ENCODE measurements around the gene MMAB. TPM values are rescaled to one million over a fixed set of nuclear protein-coding genes. Genes with fewer than 3 reads are reported as not detected.

The MMAB gene
- total and polyA plus RNA-seq, 5 donors, result 37.0 to 50.7 (median 43.4) TPM

DNA sequence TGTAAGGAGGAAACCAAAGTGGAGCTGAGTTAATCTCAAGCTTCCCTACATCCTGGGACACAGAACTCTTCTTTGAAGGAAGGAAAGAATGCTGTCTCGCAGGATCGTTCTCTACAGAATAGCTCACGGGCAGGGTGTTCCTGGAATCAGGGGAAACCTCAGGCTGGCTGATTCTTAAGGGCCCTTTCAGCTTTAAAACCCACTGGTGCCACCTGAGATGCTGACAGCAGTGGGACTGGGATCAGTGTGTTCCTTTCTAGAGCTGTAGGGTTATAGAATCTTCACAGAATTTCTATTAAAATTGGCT lies 48.1 kb downstream of the MMAB start:
- intact Hi-C loops (cut with DNase I), result loop anchor here in 2 of 4 donors (10.0 kb wide), 1 partner anchor 250 kb away; no protein-coding TSS in a partner anchor
- 87% methylated on average over 3 of the region's 3 CpGs for WGBS

GRCh38 chr12:109524466-109525278 lies 48.6 kb downstream of the MMAB start:
- Histone ChIP-seq H3K27me3 (ENCODE audit: control insufficient read depth, insufficient read depth) (no peaks in the 10 kb centered on the region), H3K27ac (ENCODE audit: low read length) (no peak overlapping the region), H3K4me3 (ENCODE audit: low read length) (no peak overlapping the region), H3K9me3 (ENCODE audit: control insufficient read depth, low read length) (no peaks in the 10 kb centered on the region), H3K4me1 (ENCODE audit: control insufficient read depth, insufficient read depth, low read length) (peaks cover 3% of the 10 kb centered on the region)
- intact Hi-C loops (cut with DNase I), result loop anchor here in 2 of 4 donors (10.0 kb wide), 1 partner anchor 250 kb away; no protein-coding TSS in a partner anchor
- no peak for ATAC-seq
- WGBS, result 93% methylated on average over 26 of the region's 26 CpGs
- DNase-seq, result no peak

More for the DNA sequence above, 48.1 kb downstream of the MMAB start:
- H3K9me3 ChIP-seq (ENCODE audit: control insufficient read depth, low read length), result no peaks in the 10 kb centered on the region
- H3K27ac ChIP-seq (ENCODE audit: low read length), result no peak overlapping the region
- H3K4me3 ChIP-seq (ENCODE audit: low read length), result no peak overlapping the region
- no peaks in the 10 kb centered on the region for H3K27me3 ChIP-seq (ENCODE audit: control insufficient read depth, insufficient read depth)
- H3K4me1 ChIP-seq (ENCODE audit: control insufficient read depth, insufficient read depth, low read length), result no peaks in the 10 kb centered on the region
- ATAC-seq (no peak), DNase-seq (no peak)

DNA sequence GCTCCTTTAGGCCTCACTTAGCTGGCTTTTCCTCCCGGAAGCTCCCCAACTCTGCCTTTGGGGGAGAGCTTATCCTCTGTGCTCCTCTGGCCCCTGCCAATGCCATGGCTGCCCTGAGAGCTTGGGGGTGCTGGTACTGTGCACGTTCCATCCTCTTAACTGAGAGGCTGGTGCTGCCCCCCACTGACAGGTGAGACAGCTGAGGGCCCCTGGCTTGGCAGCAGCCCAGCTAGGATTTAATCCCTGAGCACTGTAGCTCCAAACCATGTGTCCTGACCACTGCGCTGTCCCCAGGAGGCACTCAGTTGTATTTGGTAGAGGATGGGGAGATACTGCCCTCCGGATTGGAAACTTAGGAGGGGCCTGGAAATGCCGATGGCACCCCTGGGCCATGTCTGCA lies 49.8 kb downstream of the MMAB start:
- H3K9me3 ChIP-seq (ENCODE audit: control insufficient read depth, low read length), result no peaks in the 10 kb centered on the region
- H3K27ac ChIP-seq (ENCODE audit: low read length), result no peak overlapping the region
- DNase-seq (no peak), ATAC-seq (no peak)
- no peak overlapping the region for H3K4me3 ChIP-seq (ENCODE audit: low read length)
- intact Hi-C loops (cut with DNase I), result loop anchor here in 2 of 4 donors (10.0 kb wide), 1 partner anchor 251 kb away; no protein-coding TSS in a partner anchor
- no peaks in the 10 kb centered on the region for H3K27me3 ChIP-seq (ENCODE audit: control insufficient read depth, insufficient read depth)
- 81% methylated on average over 5 of the region's 5 CpGs for WGBS
- H3K4me1 ChIP-seq (ENCODE audit: control insufficient read depth, insufficient read depth, low read length), result peaks cover 4% of the 10 kb centered on the region

DNA sequence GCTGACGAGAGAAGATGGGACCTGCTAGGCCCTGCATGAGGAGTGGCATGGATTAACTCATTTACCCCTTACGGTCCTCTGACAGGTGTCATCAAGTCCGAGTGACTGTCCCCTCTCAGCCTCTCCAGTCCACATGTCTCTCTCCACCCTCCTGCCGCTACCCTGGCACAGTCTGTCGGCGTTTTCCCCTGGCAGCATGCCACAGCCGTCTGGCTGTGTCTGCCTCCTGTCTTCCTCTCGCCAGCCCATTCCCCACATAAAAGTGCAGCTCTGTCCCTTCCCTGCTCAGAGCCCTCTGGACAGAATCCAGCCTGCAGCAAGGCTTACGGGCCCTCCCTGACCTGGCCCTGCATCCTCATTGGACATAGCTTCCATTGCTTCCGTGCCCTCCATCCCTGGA lies 50.2 kb downstream of the MMAB start:
- WGBS, result 56% methylated on average over 10 of the region's 10 CpGs
- ATAC-seq (peak; percentile 78 to 92), DNase-seq (peak; percentile 66 to 89 (median 82))
- Histone ChIP-seq H3K9me3 (ENCODE audit: control insufficient read depth, low read length) (no peaks in the 10 kb centered on the region), H3K4me3 (ENCODE audit: low read length) (no peak overlapping the region), H3K27me3 (ENCODE audit: control insufficient read depth, insufficient read depth) (no peaks in the 10 kb centered on the region), H3K4me1 (ENCODE audit: control insufficient read depth, insufficient read depth, low read length) (peaks cover 4% of the 10 kb centered on the region), H3K27ac (ENCODE audit: low read length) (no peak overlapping the region)
- intact Hi-C loops (cut with DNase I), result loop anchor here in 2 of 4 donors (10.0 kb wide), 1 partner anchor 252 kb away; no protein-coding TSS in a partner anchor

DNA sequence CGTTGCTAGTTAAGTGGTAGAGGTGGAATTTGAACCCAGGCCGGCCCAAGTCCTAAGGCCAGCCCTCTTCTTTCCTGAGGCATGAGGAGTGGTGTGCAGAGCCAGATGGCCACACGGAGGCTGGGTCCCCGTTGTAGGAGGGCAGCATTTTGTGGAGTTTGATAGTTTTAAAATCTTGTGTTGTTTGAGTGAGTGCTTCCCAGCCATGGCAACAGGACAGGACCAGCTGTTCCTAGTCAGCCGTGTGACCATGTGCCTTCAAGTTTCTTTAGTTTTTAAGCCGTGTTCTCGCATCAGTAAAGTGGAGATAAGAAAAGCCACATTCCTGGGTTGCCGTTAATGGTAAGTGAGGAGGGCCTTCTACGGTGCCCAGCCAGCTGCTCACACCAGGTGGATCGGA lies 51.5 kb downstream of the MMAB start:
- DNase-seq (no peak), ATAC-seq (no peak)
- intact Hi-C loops (cut with DNase I), result loop anchor here in 2 of 4 donors (10.0 kb wide), 1 partner anchor 253 kb away; no protein-coding TSS in a partner anchor
- 62% methylated on average over 10 of the region's 10 CpGs for WGBS
- H3K27ac ChIP-seq (ENCODE audit: low read length), result no peak overlapping the region
- H3K4me1 ChIP-seq (ENCODE audit: control insufficient read depth, insufficient read depth, low read length), result peaks cover 4% of the 10 kb centered on the region
- no peaks in the 10 kb centered on the region for H3K27me3 ChIP-seq (ENCODE audit: control insufficient read depth, insufficient read depth)
- no peak overlapping the region for H3K4me3 ChIP-seq (ENCODE audit: low read length)
- H3K9me3 ChIP-seq (ENCODE audit: control insufficient read depth, low read length), result no peaks in the 10 kb centered on the region

GRCh38 chr12:109519787-109520186 lies 53.5 kb downstream of the MMAB start:
- Histone ChIP-seq H3K27ac (ENCODE audit: low read length) (peak overlapping the region; percentile 43), H3K27me3 (ENCODE audit: control insufficient read depth, insufficient read depth) (no peaks in the 10 kb centered on the region), H3K4me1 (ENCODE audit: control insufficient read depth, insufficient read depth, low read length) (peaks cover 4% of the 10 kb centered on the region), H3K4me3 (ENCODE audit: low read length) (no peak overlapping the region), H3K9me3 (ENCODE audit: control insufficient read depth, low read length) (no peaks in the 10 kb centered on the region)
- 83% methylated on average over 6 of the region's 6 CpGs for WGBS
- DNase-seq, result no peak
- ATAC-seq, result no peak
- intact Hi-C loops (cut with DNase I), result loop anchor here in 3 of 4 donors (2.0 to 10.0 kb wide), 3 partner anchors 55 to 255 kb away; partner anchors contain the start of genes MMAB (in 1 of the 3) and MVK (in 1 of the 3)

GRCh38 chr12:109518820-109519665 lies 54.3 kb downstream of the MMAB start:
- 41% methylated on average over 11 of the region's 11 CpGs for WGBS
- peak overlapping the region; percentile 87 for H3K27ac ChIP-seq (ENCODE audit: low read length)
- DNase-seq, result peak; percentile 62 to 88 (median 76)
- ATAC-seq, result peak; percentile 64 to 86
- peaks cover 4% of the 10 kb centered on the region for H3K4me1 ChIP-seq (ENCODE audit: control insufficient read depth, insufficient read depth, low read length)
- intact Hi-C loops (cut with DNase I), result loop anchor here in 2 of 4 donors (1.0 to 10.0 kb wide), 3 partner anchors 56 to 256 kb away; partner anchors contain the start of genes MMAB (in 1 of the 2) and MVK (in 1 of the 2)
- H3K9me3 ChIP-seq (ENCODE audit: control insufficient read depth, low read length), result no peaks in the 10 kb centered on the region
- no peak overlapping the region for H3K4me3 ChIP-seq (ENCODE audit: low read length)
- no peaks in the 10 kb centered on the region for H3K27me3 ChIP-seq (ENCODE audit: control insufficient read depth, insufficient read depth)

DNA sequence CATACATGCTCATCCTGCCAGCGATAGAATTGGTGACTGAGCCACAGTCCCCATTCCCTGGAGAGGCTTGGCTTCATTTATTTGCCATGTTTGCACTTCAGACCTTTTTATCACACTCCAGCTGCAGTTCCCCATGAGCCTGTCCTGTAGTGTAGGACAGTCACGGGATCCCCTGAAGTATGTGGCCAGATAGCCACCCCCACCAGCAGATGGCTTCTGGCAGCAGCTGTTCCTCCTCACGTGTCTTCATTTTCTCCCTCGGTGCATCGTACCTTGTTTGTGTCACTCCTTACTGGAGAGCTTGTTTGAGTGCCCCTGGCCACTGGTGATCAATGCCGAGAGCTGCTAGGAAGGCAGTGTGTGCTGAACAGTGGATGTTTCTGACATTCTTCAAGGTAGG lies 55.7 kb downstream of the MMAB start:
- Histone ChIP-seq H3K4me3 (ENCODE audit: low read length) (no peak overlapping the region), H3K27ac (ENCODE audit: low read length) (peak overlapping the region; percentile 13), H3K4me1 (ENCODE audit: control insufficient read depth, insufficient read depth, low read length) (peaks cover 4% of the 10 kb centered on the region), H3K27me3 (ENCODE audit: control insufficient read depth, insufficient read depth) (no peaks in the 10 kb centered on the region), H3K9me3 (ENCODE audit: control insufficient read depth, low read length) (no peaks in the 10 kb centered on the region)
- peak; percentile 12 to 30 for ATAC-seq
- 55% methylated on average over 6 of the region's 6 CpGs for WGBS
- intact Hi-C loops (cut with DNase I), result loop anchor here in 2 of 4 donors (1.0 to 10.0 kb wide), 3 partner anchors 57 to 258 kb away; partner anchors contain the start of genes MMAB (in 1 of the 2) and MVK (in 1 of the 2)
- no peak for DNase-seq

GRCh38 chr12:109513977-109514376 lies 59.3 kb downstream of the MMAB start:
- no peak for ATAC-seq
- H3K4me3 ChIP-seq (ENCODE audit: low read length), result no peak overlapping the region
- 96% methylated on average over 4 of the region's 4 CpGs for WGBS
- H3K27ac ChIP-seq (ENCODE audit: low read length), result no peak overlapping the region
- DNase-seq, result no peak
- intact Hi-C loops (cut with DNase I), result loop anchor here in 1 of 4 donors (10.0 kb wide), 1 partner anchor 61 kb away; the partner anchor contains the start of genes MMAB and MVK
- no peaks in the 10 kb centered on the region for H3K27me3 ChIP-seq (ENCODE audit: control insufficient read depth, insufficient read depth)
- H3K9me3 ChIP-seq (ENCODE audit: control insufficient read depth, low read length), result no peaks in the 10 kb centered on the region
- no peaks in the 10 kb centered on the region for H3K4me1 ChIP-seq (ENCODE audit: control insufficient read depth, insufficient read depth, low read length)

DNA sequence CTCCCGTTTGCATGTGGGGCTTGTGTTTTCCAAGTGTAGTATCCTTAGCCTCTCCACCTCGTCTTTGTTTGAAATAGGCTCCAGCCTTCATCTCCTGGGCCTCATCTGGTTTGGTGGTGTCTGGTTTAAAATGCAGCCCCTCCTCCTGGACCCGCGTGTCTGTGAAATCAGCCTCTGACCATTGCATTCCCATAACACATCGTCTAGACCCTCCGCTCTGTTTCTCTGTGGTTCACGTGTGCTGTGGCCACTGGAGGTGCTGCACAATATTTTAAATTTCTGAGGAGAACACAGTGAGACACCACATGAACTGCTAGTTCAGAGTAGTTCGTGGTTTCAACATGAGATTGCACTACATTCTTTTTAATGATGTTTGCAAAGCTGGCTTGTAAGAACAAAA lies 60.3 kb downstream of the MMAB start:
- ATAC-seq, result no peak
- 77% methylated on average over 8 of the region's 8 CpGs for WGBS
- no peaks in the 10 kb centered on the region for H3K9me3 ChIP-seq (ENCODE audit: control insufficient read depth, low read length)
- no peak for DNase-seq
- H3K4me3 ChIP-seq (ENCODE audit: low read length), result no peak overlapping the region
- no peaks in the 10 kb centered on the region for H3K27me3 ChIP-seq (ENCODE audit: control insufficient read depth, insufficient read depth)
- H3K4me1 ChIP-seq (ENCODE audit: control insufficient read depth, insufficient read depth, low read length), result no peaks in the 10 kb centered on the region
- no peak overlapping the region for H3K27ac ChIP-seq (ENCODE audit: low read length)
- intact Hi-C loops (cut with DNase I), result loop anchor here in 1 of 4 donors (10.0 kb wide), 1 partner anchor 62 kb away; the partner anchor contains the start of genes MMAB and MVK

Data from right cardiac atrium (tissue), 5 donors.